ENCODE data around the gene RNF167.
"Not testable (repeated sequence)": the region's sequence is repeated elsewhere in the genome, so short reads cannot be mapped to it uniquely, and the experiment has no call there.

RNF167 gene

GRCh38 chr17:4920351-4921048 is 19.6 kb upstream of the RNF167 start:
- TF ChIP-seq CTCF (IDR thresholded peaks at IDR 0.05; ENCODE audit: low read depth, low read length, missing control alignments), result no peak
- H3K4me3 ChIP-seq (ENCODE audit: low read depth, low read length), result no peak overlapping the region
- DNase-seq (ENCODE audit: low read depth), result no peak

- no peak for TF ChIP-seq CTCF (IDR thresholded peaks at IDR 0.05; ENCODE audit: low read depth, low read length, missing control alignments)
- H3K4me3 ChIP-seq (ENCODE audit: low read depth, low read length), result no peak overlapping the region
- DNase-seq (ENCODE audit: low read depth), result no peak
These were observed 18.7 kb upstream of the RNF167 start for GRCh38 chr17:4921320-4921719.

- not testable (repeated sequence) for H3K4me3 ChIP-seq (ENCODE audit: low read depth, low read length); DNase-seq (ENCODE audit: low read depth)
These were observed 13.3 kb upstream of the RNF167 start for GRCh38 chr17:4926577-4927335.

- no peak overlapping the region for H3K4me3 ChIP-seq (ENCODE audit: low read depth, low read length)
- no peak for TF ChIP-seq CTCF (IDR thresholded peaks at IDR 0.05; ENCODE audit: low read depth, low read length, missing control alignments)
- DNase-seq (ENCODE audit: low read depth), result no peak
These were observed 11.2 kb upstream of the RNF167 start for GRCh38 chr17:4928881-4929280.

- no peak for DNase-seq (ENCODE audit: low read depth)
- no peak within 1 kb of the TSS for H3K4me3 ChIP-seq (ENCODE audit: low read depth, low read length)
- TF ChIP-seq CTCF (IDR thresholded peaks at IDR 0.05; ENCODE audit: low read depth, low read length, missing control alignments), result no peak
These were observed 8.1 kb upstream of the RNF167 start, which contains the start of gene GP1BA for GRCh38 chr17:4931963-4932362. Gene GP1BA, plus strand, starts transcription at chr17:4932277. Its CDS starts 328 bp downstream, at chr17:4932605.

GRCh38 chr17:4932756-4933155 is 7.3 kb upstream of the RNF167 start:
- H3K4me3 ChIP-seq (ENCODE audit: low read depth, low read length), result no peak overlapping the region
- no peak for TF ChIP-seq CTCF (IDR thresholded peaks at IDR 0.05; ENCODE audit: low read depth, low read length, missing control alignments)
- DNase-seq (ENCODE audit: low read depth), result no peak

GRCh38 chr17:4933646-4934045 is 6.4 kb upstream of the RNF167 start:
- no peak for DNase-seq (ENCODE audit: low read depth)
- no peak overlapping the region for H3K4me3 ChIP-seq (ENCODE audit: low read depth, low read length)

More at GRCh38 chr17:4933646-4934045, 6.4 kb upstream of the RNF167 start:
- TF ChIP-seq CTCF (IDR thresholded peaks at IDR 0.05; ENCODE audit: low read depth, low read length, missing control alignments), result no peak

Data from GM12864 (cell line).